Urothelium cell line (cell line): ENCODE results near the gene ZNF222.
A peak's percentile ranks its signal among the peaks of the same experiment; 100 is the strongest.

Experiments
- DNase-seq: peaks from one replicate; pipeline ENCODE4 v3.0.0; 2011; ENCODE audit warnings: low spot score, mixed read lengths
- FAIRE-seq: peaks from 2 replicates; lab custom pipeline; 2011; peaks lifted over from hg19 to GRCh38; lab: Jason Lieb, UNC

ZNF222 gene

DNA sequence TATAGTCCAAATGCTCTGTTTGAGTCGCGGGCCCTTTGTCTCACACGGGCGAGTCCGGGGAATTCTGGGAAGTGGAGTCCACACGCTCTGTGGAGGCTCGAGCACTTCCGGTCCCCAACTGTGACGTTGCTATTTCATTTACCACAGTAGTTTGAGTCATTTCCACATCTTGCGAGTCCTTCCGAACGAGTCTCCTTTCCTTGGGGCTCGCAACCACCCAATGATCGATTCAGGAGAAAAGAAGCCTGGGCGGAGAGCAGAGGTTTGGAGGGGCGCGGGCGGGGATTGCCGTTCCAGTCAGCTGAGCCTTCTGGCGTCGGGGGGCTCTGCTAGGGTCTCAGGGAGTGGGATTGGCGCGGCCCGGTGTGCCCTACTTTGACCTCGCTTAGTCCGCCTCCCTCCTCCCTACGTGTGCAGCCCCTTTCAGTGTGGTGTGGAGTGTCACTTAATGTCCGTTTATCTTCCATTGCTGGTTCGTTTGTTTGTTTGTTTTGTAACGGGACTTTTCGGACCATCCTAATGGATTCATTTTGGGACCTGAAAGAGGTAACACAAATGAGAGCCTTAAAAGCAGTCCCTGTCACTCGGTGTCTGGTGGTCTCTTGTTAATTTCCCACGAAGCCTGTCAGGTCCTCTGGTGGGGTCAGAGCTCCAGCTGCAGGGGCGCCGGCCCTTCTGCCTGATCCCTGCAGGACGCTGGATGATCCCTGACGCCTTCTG, at the start of gene ZNF222:
Gene ZNF222 (plus strand): TSS at position 163 of the 720 bp plus-strand sequence. CDS start 58 bp downstream, at position 221.
- DNase-seq, result peak; percentile 79
- no peak for FAIRE-seq

DNA sequence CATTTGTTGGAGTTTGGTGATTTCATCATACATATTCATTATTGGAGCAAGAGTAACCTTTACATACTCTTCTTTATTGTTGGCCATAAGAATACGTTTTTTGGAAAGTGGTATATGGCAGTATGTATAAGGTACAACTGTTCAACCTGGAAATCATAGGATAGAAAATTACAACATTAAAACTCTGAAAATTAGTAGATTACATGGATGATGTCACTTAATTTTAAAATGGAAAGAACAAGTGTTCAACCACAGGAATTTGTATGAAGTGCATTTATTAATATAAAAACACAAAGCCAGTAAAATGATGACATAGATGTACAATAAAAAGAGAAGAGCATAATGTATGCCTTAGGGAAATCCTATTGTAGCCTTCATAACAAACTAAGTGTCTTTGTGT, 48.4 kb upstream of the ZNF222 start:
- DNase-seq, result no peak
- no peak for FAIRE-seq

DNA sequence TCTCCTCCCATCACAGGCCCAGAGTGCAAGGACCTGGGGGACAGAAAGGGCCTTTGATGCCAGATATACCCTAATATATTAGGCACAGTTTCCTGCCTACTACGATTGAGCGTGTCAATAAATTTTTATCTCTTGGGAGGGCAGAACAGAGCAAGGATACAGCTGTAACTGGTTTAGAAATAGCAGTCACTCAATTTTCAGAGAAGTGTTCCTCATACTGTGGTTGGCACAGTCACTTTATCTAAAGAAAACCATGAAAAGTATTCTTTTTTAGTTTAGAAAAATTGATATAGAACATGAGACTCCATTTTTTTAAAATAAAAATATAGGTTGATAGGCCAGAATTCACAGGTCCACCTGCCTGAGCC, 41.7 kb upstream of the ZNF222 start:
- FAIRE-seq, result no peak
- no peak for DNase-seq

DNA sequence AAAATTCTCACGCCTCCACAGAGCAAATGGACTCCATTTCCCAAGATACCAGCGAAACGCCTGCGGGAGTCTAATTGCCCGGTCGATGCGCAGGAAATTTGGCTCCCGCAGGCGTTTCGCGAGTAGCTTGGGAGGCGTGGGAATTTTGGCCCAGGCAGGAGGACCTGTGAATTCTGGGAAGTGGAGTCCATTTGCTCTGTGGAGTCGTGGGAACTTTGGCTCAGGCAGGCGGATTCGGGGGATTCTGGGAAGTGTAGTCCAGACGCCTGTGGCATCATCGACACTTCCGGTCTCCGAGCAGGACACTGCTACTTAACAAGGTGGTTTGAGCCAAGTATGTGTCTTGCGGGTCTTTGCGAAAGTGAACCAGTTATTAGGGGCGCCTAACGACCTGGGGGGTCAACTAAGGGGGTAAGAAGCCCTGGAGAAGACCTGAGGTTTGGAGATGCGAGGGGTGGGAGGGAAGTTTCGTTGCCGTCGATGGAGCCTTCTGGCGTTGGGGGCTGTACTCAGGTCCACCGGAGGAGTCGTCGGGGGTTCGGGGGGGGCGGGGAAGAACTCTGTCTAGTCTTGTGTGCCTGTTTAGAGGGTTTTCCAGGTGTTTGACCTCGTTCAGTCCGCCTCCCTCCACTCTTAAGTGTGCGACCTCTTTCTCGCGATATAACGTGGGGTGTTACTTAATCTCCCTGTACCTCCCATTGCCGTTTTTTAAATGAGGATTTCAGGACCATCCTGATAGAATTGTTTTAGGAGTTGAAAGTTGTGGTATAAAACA, 41.1 kb upstream of the ZNF222 start, which contains the start of gene ZNF155:
Gene ZNF155 (plus strand): TSS at position 277 of the 775 bp plus-strand sequence. CDS start 4,356 bp downstream, outside the sequence.
- FAIRE-seq, result peak; percentile 40
- DNase-seq, result peak; percentile 94

DNA sequence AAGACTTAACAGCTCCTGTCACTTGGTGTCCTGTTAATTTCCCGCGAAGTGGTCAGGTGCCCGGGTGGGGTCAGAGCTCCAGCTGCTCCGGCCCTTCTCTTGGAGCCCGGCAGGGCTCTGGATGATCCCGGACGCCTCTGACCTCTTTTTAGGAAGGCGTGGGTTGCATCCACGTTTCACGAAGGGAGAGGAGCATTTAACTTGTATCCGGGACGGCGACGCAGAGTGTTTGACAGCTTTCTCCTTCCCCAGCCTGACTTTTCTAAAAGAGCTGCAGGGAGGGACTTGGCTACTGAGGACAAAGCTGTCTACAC, 40.5 kb upstream of the ZNF222 start:
- FAIRE-seq, result no peak

DNA sequence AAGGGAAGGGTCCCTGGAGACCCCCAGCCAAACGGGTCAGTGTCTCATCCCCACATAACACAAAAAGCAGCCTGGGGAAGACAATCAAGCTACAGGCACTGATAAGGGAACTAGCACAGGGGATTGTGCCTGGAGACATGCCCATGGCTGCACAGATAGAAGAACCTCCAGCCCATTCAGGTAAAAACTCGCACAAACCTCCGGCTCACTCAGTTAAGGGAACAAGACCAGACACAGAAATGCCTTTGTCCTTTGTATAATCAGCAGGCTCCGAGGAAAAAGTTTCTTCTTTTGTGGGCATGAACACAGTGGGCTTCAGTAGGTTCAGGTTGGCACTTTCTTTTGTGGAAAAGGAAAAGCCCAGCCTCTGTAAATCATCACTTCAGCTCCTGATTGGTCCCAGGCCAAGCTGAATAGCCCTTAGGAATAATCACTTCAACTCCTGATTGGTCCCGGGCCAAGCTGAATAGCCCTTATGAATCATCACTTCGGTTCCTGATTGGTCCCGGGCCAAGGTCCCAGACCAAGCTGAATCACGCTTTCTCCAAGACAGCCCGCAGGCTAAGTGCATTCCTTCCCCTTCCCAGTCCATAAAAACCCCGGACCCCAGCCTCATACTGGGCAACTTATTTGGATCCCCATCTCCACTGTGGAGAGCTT, 27.4 kb upstream of the ZNF222 start:
- FAIRE-seq (no peak), DNase-seq (peak; percentile 10)

More for the DNA sequence above, 40.5 kb upstream of the ZNF222 start:
- peak; percentile 26 for DNase-seq

DNA sequence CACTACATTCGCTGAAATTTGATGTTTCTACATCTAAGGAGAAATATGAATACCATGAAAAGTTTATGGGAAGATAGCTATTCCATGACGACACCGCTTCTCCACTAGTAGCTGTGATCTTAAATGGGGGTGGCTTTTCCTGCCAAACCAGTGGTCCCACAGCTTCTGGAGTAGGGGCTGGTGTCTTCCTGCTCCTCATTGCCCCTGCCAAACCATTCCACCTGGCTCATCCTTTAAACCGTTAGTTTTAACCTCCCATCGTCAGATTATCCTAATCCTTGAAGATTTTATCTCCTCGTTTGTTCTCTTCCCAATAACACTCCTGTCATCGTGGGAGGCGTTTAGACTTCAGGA, 23.0 kb upstream of the ZNF222 start:
- DNase-seq, result peak; percentile 4
- FAIRE-seq, result no peak

DNA sequence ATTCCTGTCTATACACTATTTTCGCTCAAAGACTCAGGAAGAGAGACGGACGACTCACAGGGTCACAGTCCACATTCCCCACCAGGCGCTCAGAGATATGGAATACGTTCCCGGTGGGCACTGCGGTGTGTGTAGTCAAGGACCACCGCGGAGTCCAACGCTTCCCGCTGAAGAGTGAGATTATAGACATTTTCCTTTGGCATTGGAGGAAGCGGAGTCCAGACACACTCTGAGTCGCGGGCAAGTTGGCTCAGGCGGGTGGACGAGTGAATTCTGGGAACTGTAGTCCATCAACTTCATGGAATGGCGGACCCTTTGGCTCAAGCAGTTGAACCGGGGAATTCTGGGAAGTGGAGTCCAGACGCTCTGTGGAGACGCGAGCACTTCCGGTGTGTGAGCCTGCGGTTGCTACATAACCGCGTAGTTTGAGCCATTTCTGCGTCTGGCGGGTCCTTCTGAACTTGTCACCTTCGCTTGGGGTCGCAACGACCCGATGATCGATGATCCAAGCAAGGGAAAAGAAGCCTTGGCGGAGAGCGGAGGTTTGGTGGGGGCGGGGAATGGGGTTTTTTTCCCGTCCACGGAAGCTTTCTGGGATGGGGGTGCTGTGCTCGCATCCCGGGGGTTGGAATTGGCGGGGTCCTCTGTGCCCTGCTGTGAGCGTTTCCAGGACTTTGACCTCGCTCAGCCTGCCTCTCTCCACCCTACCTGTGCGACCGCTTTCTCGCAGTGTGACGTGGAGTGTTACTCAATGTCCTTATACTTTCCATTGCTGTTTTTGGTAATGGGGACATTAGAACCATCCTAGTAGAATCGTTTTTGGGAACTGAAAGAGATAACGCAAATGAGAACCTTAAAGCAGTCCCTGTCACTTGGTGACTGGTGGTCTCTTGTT, 22.4 kb upstream of the ZNF222 start, which contains the start of gene ZNF230:
Gene ZNF230 (plus strand): TSS at position 392 of the 895 bp plus-strand sequence. CDS start 4,122 bp downstream, outside the sequence.
- FAIRE-seq (no peak), DNase-seq (peak; percentile 94)

DNA sequence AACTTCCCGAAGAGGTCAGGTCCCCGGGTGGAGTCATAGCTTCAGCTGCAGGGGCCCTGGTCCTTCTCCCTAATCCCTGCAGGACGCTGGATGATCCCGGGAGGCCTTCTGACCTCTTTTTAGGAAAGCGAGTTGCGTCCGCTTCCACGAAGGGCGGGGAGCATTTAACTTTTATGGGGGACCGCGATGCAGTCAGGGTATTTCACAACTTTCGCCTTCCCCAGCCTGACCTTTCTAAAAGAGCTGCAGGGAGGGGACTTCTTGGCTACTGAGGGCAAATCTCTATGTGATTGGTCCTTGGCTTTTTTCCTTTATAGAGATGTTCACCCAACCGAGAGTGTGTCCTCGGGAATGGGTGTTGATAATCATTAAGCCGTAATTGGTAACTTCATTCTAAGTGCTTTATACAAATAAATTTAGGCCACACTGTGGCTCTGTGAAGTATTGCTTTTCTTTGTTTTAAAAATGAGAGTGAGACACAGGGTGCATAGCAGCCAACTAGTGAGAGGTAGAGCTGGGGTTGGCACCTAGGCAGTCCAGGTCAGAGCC, 21.6 kb upstream of the ZNF222 start:
- no peak for FAIRE-seq
- peak; percentile 25 for DNase-seq

DNA sequence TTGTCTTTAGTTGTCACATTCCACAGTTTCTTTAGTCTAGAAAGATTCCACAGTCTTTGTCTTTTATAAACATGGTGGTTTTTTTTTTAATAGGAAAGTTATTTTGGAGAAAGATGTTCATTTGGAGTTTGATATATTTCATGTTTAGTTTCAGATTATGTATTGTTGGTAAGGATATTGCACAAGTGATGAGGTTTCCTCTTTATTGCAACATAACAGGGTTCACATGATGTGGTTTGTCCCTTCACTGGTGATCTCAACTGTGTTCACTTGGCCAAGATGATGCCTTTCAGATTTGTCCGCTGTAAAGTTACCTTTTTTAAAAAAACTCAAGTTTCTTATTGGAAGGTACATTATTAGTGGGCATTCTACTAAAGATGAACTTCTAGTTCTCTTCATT, 19.2 kb upstream of the ZNF222 start:
- FAIRE-seq (no peak), DNase-seq (no peak)

DNA sequence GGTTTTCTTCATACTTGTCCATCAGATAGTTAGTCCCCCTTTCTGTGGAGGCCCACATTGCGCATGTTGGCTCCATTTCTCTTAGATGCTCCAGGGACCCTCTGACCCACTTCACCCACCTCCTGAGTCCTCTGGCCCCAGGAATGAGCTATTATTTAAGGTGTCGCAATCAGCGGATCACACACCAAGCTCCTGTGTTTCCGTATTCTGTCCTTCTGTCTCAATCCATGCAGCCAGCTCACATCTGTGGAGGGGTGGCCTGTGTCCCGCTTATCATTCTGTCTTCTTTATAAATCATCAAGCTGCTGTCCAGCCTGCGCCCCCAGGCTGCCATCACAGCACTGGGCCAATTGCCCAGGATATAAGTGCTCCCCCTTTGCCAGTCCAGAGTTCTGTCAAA, 17.7 kb upstream of the ZNF222 start:
- no peak for FAIRE-seq
- no peak for DNase-seq

DNA sequence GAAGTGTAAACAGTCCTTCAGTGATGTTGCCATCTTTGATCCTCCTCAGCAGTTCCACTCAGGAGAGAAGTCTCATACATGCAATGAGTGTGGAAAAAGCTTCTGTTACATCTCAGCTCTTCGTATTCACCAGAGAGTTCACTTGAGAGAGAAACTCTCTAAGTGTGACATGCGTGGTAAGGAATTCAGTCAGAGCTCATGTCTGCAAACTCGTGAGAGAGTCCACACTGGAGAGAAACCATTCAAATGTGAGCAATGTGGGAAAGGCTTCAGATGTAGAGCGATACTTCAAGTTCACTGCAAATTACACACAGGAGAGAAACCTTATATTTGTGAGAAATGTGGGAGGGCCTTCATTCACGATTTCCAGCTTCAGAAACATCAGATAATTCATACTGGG, 14.7 kb upstream of the ZNF222 start:
- DNase-seq (no peak), FAIRE-seq (no peak)

DNA sequence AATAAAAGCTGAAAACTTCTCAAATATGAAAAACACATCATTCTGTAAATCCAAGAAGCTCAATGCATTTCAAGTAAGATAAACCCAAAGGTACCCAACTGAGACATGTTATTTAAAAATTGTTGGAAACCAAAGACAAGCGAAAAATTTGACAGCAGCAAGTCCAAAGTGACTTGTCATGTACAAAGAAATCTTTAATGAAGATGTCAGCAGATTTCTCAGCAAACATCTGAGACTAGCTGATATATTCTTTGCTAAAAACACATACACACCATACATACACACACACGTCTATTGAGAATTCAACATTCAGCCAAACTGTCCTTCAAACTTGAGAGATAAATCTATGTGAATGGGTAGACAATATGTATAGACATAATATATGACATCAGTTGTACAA, 5.7 kb upstream of the ZNF222 start:
- FAIRE-seq (no peak), DNase-seq (no peak)

DNA sequence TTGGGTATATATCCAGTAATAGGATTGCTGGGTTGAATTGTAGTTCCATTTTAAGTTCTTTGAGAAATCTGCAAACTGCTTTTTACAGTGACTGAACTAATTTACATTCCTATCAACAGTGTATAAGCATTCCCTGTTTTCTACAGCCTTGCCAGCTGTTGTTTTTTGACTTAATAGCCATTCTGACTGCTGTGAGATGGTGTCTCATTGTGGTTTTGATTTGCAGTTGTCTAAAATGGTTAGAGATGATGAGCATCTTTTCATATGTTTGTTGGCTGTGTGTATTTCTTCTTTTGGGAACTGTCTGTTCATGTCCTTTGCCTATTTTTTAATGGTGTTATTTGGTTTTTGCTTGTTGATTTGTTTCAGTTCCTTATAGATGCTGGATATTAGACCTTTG, 4.0 kb upstream of the ZNF222 start:
- FAIRE-seq, result no peak
- no peak for DNase-seq

DNA sequence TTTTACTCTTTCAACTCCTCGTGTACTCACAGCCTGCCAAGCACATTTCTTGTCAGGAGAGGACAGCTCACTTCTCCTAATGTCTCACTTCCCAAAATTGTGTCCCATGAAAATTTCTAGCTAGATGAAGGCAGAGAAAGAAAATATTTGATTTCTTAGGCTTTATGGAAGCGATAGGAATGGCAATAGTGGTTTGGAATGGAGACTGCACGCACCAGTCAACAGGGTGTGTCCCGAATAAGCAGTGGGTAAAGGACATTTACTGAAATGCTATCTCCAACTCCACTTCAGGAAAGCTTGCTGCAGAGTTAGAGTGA, 321 bp upstream of the ZNF222 start:
- FAIRE-seq (no peak), DNase-seq (peak; percentile 4)

DNA sequence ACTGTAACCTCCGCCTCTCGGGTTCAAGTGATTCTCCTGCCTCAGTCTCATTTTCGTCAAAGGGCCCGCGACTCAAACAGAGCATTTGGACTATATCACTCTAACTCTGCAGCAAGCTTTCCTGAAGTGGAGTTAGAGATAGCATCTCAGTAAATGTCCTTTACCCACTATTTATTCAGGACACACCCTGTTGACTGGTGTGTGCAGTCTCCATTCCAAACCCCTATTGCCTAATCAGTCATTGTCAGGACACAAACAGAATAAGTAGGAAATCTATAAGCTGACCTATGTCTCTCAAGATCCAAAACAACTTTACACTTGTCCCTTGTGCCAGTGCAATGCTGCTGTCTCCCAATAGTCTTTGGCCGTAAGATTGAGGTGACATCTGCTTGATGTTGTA, 1.4 kb downstream of the ZNF222 start:
- DNase-seq, result no peak
- no peak for FAIRE-seq

DNA sequence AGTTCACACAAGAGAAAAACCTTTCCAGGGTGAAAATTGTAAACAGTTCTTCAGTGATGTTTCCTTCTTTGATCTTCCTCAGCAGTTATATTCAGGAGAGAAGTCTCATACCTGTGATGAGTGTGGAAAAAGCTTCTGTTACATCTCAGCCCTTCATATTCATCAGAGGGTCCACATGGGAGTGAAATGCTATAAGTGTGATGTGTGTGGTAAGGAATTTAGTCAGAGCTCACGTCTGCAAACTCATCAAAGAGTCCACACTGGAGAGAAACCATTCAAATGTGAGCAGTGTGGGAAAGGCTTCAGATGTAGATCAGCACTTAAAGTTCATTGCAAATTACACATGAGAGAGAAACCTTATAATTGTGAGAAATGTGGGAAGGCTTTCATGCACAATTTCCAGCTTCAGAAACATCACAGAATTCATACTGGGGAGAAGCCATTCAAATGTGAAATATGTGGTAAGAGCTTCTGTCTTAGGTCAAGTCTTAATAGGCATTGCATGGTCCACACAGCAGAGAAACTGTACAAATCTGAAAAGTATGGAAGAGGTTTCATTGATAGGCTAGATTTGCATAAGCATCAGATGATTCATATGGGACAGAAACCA, 6.9 kb downstream of the ZNF222 start:
- FAIRE-seq, result no peak

DNA sequence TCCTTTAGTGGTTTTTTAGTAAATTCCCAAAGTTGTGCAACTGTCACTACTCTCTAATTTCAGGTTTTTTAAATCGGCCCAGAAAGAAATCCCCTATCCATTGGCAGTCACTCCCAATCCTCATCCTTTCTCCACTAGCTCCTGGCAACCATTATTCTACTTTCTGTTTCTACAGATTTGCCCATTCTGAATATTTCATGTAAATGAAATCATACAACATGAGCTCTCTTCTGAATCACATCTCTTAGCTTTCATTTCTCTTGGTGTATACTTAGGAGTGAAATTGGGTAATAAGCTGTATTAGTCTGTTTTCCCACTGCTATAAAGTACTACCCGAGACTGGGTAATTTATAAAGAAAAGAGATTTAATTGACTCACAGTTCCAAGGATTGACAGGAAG, 17.0 kb downstream of the ZNF222 start:
- DNase-seq (no peak), FAIRE-seq (no peak)

More for the DNA sequence above, 6.9 kb downstream of the ZNF222 start:
- no peak for DNase-seq

DNA sequence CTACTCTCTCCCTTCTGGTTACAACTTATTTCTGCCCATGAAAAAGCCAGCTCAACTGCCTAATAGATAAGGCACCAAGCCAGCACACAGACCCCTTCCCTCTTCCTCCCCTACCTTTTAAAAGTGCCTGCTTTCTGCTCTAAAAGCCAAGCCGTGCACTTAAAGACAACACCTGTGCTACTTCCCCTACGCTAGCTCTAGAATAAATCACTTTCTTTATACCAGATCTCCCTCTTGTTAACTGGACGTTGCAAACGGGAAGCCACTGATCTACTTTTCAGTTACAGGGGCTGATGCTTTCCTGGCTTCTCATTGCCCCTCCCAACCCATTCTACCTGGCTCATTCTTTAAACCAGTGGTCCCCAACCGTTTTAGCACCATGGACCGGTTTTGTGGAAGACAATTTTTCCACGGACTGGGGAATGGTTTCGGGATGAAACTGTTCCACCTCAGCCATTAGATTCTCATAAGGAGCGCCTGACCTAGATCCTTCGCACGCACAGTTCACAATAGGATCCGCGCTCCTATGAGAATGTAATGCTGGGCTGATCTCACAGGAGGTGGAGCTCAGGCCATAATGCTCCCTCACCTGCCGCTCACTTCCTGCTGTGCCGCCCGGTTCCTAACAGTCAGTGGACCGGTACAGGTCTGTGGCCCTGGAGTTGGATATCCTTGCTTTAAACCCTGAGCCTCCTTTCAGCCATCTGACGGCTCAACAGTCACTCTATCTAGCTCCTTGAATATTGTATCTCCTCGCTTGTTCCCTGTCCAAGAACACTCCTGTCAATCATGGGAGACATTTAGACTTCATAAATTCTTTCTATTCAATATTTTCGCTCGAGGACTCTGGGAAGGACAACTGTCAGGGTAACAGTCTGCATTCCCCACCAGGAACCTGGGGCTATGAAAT, 25.8 kb downstream of the ZNF222 start:
- DNase-seq (no peak), FAIRE-seq (no peak)
